GM10847 (cell line): ENCODE measurements around the gene RASA3.

Experiments used
- POLR2A ChIP-seq: IDR thresholded peaks from 2 replicates; pipeline ENCODE4 v1.6.1; 2011; ENCODE audit not compliant: insufficient read length; ENCODE audit errors: extremely low read depth

The RASA3 gene

DNA sequence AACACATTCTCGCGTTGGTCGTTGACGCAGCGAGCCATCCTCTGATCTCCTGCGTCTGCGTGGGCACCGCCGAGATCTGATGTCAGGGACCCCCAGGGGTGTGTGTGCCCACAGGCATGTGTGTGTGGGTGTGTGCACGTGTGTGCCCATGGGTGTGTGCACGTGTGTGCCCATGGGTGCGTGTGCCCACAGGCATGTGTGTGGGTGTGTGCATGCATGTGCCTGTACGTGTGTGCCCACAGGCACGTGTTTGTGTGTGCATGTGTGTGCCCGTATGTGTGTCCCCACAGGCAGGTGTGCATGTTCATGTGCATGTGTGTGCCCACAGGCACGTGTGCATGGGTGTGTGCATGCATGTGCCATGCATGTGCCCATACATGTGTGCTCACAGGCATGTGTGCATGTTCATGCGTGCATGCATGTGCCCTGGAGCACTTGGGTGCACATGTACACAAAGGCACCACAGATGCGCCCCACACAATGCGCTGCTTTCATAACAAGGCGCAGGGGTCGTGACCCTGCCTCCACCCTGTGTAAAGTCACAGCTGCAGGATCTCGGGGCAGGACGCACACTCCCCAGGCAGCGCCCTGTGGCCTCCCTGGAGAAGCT lies 77.5 kb downstream of the RASA3 start:
- no peak for TF ChIP-seq POLR2A

GRCh38 chr13:114054264-114054663 lies 78.2 kb downstream of the RASA3 start:
- TF ChIP-seq POLR2A: no peak

GRCh38 chr13:114053026-114053425 lies 79.4 kb downstream of the RASA3 start:
- no peak for TF ChIP-seq POLR2A

DNA sequence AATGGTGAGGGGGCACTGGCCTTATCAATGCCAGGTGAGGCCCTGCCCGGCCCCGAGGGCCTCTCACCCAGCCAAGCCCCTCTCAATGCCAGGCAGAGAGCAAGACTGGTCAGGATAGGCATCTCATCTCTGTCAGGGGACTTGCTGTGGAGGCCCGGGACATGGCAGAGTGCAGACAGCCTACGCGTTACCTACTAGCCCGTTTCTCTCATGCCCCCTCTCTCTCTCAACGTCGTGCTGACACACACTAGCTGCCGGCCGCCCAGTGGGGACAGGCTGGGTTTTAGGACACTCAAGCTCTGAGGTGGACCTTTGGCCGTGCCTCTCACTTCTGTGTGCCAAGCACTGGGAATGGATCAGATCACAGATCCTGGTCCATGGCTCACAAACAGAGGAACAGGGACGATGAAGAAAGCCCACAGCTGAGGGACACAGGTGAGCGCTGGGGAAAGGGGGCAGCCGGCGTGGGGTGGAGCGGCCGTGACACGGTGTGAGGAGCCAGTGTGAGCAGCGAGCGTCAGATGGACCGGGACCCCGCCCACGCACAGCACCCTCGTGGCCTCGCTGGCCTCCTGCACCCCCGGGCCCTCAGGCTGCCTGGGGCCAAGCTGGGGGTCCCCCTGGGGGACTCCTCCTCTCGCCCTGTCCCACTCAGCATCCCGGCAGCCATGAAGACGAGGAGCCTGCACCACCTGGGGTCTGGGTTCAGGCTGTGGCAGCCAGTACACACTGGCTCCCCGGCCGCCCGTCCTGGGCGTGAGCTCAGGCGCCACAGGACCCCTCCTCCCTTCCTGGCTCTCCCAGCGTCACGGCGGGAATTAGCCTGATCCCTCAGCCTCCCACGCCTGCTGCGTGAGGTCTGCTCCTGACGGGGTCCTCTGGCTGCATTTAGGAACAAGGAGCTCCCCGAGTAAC lies 81.6 kb downstream of the RASA3 start:
- no peak for TF ChIP-seq POLR2A

DNA sequence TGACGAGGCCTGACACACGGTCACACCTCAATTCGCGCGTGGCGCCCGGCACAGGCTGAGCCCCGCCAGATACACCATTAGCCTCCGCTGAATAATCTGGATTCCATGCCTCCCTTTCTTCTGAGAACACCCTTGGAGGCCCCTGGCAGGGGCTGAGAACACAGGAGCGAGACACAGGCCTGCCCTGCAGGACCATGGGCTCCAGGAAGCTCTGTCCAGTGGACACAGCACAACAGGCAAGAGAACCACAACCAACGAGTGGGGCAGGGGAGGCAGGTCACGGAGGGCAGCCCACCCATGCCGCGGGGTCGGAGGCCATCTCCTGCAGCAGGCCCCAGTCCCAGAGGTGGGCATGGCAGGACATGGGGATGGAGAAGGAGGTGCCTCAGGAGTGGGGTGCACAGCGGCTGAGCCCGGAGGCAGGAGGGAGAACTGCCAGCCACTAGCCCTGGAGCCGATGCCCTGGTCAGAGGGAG lies 82.8 kb downstream of the RASA3 start:
- no peak for TF ChIP-seq POLR2A

DNA sequence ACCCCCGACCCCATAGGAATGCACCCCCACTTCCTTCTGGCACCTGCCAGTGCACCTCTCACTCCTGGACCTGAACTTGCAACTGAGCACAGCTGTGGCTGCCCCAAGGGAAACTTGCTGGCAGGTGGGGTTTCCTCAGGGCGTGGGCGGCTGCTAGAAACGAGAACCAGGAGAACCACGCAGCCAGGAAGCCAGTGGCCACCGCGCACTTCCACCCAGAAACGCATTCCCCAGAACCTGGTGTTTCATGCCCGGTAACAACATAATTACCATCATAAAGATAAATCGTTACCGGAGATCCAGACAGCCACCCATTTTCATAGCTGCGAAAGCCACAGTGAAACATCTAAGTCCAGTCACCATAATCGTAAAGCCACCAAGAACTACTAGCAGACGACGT lies 83.4 kb downstream of the RASA3 start:
- TF ChIP-seq POLR2A: no peak

DNA sequence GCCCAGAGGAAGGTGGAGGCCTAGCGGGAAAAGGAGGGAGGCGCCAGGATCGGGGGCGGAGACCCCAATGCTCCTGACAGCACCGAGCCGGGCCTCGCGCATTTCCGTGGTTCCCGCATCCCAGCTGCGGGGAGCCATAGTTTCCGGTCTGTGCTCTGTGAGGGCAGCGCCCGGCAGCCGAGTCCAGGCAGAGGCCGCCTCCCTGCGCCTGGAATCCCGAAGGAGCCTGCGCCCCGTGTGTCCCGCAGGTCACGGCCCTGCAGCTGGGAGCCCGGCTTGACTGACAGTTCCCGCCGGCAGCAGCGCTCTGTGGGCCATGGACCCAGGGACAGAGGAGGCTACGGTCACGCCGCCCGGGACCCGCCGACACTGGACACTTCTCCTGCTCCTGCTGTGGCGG lies 84.0 kb downstream of the RASA3 start:
- no peak for TF ChIP-seq POLR2A

- TF ChIP-seq POLR2A: no peak
Observed at GRCh38 chr13:114047358-114047881, 85.0 kb downstream of the RASA3 start.

GRCh38 chr13:114046431-114046975 lies 85.9 kb downstream of the RASA3 start:
- no peak for TF ChIP-seq POLR2A

- TF ChIP-seq POLR2A: no peak
Observed at GRCh38 chr13:114045113-114045735, 87.2 kb downstream of the RASA3 start.

DNA sequence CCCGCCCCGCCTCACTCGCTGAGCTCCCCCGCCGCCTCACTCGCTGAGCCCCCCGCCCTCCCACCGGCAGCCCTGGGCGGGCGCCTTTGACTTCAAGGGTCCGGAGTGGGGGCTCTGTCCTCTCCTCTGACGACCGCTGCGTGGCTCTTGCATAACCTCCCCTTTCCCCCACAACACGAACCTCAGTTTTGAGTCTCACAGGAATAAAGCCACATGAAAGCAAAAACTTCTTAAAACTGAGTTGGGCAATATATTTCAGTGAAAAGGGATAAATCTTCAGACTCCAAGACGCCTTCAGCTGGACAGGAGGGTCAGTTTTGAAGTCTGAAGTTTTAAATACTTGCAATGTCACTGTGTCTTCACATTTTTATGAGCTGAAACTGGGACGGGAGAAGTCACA lies 87.9 kb downstream of the RASA3 start:
- TF ChIP-seq POLR2A: no peak

DNA sequence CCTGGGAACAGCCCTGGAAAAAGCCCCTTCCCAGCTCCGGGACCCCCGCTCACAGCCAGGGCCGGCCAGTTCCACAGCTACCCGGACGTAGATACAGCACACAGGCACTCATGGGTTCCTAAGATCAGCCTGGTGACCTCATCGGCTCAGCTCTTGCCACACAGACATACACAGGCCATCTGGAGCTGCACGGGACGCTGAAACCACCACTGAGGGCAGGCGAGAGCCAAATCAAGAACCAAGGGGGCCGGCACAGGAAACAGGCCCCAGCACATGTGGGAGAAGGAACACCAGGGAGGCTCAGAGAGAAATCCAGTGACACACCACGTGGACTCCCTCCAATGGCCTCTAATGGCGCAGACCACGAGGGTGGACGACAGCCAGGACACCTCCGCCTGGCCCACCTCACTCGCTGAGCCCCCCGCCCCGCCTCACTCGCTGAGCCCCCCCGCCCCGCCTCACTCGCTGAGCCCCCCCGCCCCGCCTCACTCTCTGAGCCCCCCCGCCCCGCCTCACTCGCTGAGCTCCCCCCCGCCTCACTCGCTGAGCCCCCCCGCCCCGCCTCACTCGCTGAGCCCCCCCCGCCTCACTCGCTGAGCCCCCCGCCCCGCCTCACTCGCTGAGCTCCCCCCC lies 88.9 kb downstream of the RASA3 start:
- TF ChIP-seq POLR2A: no peak

DNA sequence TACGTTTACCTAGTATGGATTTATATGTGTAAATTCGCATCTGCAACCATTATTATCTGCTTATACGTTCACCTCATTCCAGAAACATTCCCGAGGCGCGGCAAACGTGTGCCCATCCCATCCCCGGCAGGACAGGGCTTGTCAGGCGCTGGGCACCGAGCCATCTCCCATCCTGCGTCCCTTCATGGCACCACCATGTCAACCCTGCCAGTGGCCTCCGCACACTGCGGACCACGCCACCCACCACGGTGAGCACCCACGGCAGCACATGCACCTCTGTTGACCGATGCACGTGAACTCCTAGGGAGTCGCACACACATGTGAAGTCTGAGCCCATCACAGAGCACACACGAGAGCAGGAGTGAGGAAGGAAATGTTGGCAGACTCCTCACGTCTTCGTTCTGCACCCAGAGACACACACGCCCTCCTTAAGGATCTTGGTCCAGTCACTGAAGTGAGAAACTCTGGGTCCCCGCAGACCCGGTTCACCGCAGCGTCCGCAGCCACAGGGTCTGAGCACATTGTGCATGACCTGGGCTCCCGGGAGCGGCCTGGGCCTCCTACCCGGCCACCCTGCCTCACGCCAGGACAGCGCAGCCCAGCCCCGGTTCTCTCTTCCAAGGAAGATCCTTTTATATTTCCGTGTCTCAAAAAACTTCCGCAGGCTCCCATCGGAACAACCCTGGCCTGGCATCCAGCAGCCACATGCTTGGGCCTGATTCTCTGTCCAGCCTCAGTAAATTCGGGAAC lies 90.2 kb downstream of the RASA3 start:
- TF ChIP-seq POLR2A: no peak

DNA sequence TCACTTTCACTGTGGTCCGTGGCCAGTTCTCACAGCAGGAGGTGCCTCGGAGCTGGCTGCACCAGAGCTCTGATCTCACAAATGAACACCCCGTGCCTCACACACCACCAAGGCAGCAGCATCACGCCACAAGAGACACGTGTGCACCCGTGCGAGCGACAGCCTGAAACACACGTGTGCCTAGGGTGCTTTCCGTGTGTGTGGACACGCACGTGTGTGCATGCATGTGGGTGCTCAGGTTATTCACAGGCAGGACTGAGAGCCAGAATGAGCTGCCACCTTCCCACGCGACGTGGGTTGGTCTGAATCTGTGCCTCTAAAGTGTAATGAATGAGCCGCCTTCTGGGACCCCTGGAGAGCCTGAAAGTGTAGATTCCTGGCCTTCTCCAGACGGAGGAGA lies 90.9 kb downstream of the RASA3 start:
- no peak for TF ChIP-seq POLR2A
